Activated T-helper 1 cell treated with anti-CD3 and anti-CD28 coated beads, Interleukin-2, amount 50 U/mL, for 16 hours (primary cell): ENCODE data around the gene DCAF11.

ENCODE experiments used
- DNase-seq, 2 donors: peaks; one replicate each; pipeline ENCODE4 v3.0.0-alpha.2; 2020; ENCODE audit warnings: low read depth in 1 of 2, low spot score in 1 of 2

Gene DCAF11

DNA sequence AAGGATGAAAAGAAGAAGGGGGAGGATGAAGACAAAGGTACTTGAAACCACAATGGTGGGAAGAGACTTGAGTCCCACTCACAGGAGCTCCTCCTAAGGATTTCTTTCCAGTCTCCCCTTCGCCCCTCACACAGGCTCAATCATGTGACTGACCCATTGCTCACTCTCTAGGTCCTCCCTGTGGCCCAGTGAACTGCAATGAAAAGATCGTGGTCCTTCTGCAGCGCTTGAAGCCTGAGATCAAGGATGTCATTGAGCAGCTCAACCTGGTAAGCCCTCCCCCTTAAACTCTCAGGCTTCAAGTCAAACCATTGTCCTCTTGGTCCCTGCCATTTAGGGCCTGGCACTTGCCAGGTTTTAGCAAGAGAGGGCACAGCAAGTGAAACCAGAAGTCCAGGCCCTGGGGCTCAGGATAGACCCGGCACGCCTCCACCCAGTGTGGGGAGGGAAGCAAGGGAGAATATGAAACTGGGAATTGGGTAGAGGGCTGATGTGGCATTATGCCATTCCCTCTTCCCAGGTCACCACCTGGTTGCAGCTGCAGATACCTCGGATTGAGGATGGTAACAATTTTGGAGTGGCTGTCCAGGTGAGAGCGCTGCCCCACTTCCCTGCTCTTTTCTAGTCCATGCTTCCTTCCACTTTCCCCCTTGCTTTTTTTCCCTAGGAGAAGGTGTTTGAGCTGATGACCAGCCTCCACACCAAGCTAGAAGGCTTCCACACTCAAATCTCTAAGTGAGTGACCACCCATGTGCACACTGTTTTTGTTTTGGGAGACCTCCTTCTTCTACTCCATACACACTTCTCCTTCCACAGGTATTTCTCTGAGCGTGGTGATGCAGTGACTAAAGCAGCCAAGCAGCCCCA is 23.2 kb downstream of the DCAF11 start:
- DNase-seq: no peak

DNA sequence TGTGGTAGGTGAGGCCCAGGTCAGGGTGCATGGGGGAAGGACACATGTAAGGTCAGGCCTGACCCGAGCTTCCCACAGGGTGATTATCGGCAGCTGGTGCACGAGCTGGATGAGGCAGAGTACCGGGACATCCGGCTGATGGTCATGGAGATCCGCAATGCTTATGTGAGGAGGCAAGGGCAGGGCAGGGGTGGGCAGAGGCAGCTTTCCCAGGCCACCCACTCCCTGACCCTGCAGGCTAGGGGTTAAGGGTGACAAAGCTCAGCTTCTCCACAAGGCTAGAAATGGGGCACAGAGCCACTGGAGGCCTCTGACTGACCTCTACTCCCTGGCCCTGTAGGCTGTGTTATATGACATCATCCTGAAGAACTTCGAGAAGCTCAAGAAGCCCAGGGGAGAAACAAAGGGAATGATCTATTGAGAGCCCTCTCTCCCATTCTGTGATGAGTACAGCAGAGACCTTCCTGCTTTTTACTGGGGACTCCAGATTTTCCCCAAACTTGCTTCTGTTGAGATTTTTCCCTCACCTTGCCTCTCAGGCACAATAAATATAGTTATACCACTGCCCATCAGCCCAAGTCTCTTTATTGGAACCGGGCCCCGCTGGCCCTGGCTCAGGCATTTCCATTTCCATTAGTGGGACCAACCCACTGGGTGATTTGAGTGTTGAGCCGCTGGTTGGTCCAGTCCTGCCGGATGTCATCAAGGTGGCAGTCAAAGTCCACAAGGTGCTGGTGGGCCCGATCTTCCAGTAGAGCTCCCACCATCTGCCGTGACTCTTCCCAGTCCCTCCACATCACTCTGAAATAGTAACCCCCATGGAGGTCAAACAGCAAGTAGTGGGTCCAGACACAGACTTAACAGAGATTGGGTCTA is 24.1 kb downstream of the DCAF11 start:
- no peak for DNase-seq

DNA sequence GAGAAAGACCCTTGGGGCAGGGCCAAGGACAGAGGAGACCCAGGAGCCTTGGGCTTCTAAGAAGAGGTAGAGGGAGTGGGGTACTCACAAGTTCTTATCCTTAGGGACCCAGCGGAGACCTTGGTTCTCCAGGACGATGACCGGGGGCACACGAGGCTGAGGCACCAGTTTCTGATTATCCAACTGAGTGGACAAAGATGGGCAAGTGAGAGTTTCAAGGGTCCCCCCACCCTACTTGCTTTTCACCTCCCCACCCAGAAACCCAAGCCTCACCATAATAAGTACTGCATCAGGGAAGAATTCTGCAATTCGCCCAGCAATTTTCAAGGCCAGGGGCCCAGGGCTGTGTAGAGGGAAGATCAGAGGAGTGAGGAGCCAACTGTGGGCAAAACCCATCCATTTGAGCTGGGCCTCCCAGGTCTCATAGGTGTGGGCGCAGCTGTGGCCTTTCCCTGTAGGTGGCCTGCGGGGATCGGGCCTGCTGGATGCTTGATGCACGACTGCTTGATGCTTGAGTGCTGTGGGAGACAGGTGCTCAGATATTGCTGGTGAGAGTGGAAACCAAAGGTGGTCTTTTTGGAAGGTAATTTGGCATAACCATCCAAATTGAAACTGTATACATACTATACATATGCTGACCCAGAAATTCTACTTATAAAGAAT is 24.8 kb downstream of the DCAF11 start:
- DNase-seq: no peak

DNA sequence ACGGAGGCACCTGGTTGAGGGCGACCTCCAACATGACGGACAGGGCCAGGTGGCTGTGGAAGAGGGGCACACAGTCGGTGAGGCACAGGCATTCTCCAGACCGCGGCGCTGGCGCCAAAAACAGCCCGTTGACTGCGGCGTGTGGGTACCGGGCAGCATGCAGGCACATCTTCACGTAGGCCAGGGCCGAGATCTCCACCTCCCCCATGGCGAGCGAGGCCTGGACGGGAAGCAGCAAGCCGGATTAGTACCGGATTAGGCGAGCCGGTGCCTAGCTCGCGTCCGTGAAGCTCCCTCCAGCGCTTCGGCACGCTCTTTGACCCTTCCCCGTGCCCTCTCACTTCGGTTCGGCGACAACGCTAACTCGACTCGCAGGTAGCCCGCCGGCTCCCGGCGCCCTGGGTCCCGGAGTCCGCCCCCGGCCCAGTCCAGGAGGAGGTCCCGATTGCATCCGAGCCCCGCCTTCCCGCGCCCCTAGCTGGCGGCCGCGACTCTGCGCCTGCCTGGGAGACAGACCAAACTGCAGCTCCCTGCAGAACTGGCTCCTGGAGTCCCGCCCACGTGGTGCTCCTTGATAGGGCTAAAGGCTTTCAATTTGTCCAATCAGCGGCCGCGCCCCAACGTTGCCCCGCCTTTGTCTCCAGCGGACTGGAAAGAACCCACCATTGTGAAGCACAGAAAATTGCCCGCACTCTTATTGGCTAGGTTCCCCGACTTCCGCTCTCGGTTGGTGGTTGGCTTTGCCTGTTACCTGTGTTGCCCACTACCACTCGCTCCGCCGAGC is 26.7 kb downstream of the DCAF11 start, which contains the start of gene EMC9:
TSS of gene EMC9 (minus strand) at position 495 of the 784 bp plus-strand sequence. CDS start at position 208, 287 bp downstream.
- DNase-seq: peak; percentile 98

DNA sequence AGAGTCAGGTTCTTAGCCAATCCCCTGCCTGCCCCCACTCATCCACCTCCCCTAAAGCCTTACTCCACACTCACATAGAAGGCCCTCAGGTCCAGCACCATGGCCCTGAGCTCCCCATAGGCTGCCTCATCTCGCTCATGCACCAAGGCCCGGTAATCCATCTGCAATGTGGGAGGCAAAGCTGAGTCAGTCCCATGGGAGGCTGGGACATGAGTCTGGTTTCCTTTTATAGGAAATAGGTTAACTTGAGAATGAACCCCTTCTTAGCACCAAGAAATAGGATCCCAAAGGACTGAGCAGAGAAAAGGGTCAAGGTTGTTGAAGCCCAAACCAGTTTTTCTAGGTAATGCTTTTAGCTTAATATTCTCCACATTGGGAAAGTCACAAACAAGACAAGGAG is 28.9 kb downstream of the DCAF11 start:
- DNase-seq: no peak

DNA sequence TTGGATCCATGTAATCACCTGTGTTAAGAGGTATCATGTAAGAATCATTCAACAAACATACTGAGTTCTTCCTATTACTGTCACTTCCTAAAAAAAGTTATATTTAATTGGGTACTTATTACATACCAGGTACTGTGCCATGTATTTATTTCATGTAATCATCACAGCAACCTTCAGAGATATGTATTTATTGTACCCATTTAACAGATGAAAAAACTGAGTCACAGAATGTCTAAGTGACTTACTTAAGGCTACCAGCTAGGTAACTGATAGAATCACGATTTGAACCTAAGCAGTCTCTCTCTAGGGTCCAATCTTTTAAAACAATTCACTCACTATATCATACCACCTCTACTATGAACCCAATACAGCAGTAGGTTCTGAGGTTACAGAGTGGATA is 29.9 kb downstream of the DCAF11 start:
- no peak for DNase-seq

DNA sequence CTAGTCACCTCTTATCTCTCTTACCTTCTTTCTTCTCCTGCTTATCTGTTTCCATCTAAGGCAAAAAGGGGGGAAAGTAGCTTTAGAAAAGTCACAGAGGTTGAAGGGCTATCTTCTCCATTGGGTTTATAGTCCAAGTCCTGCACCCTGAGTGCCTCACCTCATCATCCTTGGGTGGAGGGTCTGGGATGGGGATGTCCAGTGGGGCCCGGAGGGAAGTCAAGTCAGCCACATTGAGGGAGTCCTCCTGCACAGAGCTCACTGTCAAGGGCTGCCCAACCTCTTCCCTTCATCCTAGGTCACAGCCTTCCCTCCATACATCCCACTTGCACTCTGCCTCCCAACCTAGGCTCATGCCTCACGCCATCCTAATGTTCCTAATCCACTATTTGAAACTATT is 30.6 kb downstream of the DCAF11 start:
- DNase-seq: no peak

DNA sequence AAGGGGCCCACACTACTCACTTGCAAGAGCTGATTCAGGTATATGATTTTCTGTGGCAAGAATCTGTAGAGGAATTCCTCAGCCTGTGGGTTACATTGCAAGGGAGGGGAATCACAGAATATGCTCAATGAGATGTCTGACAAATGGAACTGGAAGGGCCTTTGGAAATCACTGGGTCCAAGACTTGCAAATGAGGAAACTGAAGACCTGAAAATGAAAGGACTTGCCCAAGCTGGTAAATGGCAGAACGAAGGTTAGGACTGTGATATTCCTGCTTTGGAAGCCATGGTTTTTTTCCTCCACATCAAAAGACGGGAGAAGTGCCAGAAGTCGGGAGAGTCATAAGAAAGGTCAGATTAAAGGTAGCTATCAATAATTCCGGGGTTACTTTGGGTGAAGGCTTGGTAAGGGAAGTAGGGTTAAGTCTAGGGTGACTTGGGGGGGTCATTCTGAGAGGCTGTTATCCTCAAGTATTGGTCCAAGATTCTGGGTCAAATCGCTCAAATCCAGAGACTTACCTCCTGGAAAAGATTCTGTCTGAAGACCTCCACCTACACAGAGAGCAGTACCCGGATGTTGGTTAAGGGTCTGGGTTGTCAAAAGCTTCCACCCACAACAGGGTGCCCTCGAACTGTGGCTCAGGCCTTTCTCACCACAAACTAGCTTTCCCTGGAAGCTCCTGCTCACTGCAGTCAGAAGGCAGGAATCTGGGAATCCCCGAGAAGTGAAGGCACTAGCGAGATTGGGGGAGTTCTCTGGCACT is 31.3 kb downstream of the DCAF11 start:
- no peak for DNase-seq

DNA sequence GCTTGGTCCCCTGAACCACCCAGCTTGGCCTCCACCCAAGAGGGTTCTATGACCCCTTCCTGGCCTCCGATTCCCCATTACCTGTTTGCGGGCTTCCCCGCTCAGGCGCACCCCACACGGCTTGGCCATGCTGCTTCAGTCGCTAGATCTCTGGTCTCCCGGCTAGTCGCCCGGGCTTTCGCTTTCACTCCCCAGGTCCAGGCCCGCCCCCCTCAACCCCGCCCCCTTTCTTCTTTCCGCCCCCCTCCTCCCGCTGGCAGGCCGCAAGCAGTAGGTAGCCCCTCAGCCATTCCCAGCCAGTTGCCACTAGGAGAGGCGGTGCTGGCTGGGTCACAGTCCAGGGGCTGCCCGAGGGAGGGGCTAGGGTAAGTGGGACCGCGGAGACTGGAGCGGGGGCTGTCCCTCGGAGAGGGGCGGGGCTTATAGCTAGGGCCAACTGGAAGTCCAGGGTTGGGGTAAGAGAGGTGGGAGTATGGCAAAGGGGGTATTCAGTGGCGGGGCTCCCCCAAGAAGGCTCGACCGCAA is 31.9 kb downstream of the DCAF11 start, which contains the start of gene PSME2:
TSS of gene PSME2 (minus strand) at position 158 of the 525 bp plus-strand sequence. CDS start at position 129, 29 bp downstream.
- DNase-seq: peak; percentile 51 to 74

DNA sequence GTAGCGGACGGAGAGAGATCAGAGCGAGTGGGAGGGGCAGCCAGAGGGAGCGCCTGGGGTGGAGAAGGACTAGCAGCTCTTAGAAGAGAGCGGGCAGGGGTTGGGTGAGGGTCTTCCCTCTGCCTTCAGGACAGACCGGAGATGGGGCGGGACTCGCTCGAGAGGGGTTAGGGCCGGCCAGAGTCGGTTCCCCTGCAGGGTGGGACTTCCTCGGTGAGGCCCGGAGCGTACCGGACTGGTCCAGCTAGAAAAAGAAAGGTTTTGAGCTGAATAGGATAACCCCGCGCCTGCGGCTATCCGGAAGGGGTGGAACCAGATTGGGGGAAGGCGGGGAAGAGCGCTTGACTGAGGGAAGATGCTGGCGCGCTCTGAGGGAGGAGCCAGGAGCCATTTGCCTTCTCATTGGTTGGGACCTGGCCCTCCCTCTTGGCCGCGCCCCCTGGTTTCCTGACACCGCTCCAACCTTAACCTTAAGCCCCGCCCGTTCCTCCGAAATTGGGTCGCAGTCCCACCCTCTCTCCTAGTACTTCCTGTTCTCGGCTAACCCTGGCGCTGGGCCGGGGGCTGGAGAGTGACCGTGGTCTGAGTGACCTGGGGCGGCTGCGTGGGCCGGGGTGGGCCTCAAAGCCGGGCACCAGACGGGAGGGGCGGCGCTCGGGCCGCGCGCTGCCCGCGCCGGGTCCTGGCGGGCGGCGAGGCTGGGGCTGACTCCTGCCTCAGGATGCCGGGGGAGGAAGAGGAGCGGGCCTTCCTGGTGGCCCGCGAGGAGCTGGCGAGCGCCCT is 32.6 kb downstream of the DCAF11 start, which contains the start of gene RNF31:
TSS of gene RNF31 (plus strand) at position 521 of the 783 bp plus-strand sequence. CDS start at position 722, 201 bp downstream.
- peak; percentile 94 to 95 for DNase-seq

DNA sequence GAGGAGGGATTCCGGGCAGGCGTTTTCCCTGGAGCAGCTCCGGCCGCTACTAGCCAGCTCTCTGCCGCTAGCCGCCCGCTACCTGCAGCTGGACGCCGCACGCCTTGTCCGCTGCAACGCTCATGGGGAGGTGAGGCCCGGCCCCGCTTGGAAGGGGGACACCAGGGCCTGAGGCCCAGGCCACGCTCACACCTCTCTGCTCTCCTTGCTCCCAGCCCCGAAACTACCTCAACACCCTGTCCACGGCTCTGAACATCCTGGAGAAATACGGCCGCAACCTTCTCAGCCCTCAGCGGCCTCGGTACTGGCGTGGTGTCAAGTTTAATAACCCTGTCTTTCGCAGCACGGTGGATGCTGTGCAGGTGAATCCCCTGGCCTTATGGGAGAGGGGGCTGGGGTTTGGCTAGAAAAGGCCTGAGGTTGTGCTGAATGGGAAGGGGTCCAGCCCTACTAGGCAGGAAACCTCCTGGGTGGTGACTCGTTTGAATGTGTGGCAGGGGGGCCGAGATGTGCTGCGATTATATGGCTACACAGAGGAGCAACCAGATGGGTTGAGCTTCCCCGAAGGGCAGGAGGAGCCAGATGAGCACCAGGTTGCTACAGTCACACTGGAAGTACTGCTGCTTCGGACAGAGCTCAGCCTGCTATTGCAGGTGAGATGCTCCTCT is 33.3 kb downstream of the DCAF11 start:
- no peak for DNase-seq

DNA sequence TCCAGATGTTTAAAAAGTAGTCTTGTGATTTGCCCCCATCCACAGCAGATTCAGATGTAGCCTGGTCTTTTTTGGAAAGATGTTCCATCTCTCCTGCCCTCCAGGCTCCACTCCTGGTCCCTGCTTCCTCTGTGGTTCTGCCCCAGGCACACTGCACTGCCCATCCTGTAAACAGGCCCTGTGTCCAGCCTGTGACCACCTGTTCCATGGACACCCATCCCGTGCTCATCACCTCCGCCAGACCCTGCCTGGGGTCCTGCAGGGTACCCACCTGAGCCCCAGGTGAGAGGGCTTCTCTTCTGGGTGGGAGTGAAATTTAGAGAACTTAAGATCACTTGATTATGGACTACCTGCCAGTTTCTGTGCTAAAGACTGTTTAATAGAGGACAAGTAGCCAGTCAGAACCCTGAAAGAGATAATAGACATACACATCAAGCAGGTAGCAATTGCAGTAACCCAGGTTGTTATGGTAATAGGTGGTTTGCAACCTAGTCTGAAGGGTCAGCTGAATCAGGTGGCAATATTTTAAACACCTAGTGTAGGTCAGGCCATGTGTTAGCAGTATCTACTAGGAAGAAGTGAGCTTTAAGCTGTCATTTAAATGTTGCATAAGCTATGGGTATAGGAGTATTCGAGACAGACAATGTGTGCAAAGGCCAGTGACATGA is 34.9 kb downstream of the DCAF11 start:
- DNase-seq: no peak

DNA sequence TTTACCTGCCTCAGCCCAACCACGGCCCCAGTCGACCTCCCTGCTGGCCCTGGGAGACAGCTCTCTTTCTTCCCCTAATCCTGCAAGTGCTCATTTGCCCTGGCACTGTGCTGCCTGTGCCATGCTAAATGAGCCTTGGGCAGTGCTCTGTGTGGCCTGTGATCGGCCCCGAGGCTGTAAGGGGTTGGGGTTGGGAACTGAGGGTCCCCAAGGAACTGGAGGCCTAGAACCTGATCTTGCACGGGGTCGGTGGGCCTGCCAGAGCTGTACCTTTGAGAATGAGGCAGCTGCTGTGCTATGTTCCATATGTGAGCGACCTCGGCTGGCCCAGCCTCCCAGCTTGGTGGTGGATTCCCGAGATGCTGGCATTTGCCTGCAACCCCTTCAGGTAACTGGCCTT is 35.5 kb downstream of the DCAF11 start:
- no peak for DNase-seq

DNA sequence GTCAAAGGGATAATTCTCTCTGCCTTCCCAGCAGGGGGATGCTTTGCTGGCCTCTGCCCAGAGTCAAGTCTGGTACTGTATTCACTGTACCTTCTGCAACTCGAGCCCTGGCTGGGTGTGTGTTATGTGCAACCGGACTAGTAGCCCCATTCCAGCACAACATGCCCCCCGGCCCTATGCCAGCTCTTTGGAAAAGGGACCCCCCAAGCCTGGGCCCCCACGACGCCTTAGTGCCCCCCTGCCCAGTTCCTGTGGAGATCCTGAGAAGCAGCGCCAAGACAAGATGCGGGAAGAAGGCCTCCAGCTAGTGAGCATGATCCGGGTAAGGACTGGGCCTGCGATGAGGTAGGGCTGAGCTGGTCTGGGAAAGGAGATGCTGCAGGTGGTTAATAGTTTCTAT is 36.0 kb downstream of the DCAF11 start:
- no peak for DNase-seq

DNA sequence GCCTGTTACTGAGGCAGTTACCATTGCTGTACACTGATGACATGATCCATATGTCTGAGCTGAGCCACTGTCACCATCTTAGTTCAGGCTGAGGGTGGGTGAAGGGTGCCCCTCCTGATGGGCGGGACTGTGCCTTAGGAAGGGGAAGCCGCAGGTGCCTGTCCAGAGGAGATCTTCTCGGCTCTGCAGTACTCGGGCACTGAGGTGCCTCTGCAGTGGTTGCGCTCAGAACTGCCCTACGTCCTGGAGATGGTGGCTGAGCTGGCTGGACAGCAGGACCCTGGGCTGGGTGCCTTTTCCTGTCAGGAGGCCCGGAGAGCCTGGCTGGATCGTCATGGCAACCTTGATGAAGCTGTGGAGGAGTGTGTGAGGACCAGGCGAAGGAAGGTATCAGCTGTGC is 36.4 kb downstream of the DCAF11 start:
- DNase-seq: no peak

DNA sequence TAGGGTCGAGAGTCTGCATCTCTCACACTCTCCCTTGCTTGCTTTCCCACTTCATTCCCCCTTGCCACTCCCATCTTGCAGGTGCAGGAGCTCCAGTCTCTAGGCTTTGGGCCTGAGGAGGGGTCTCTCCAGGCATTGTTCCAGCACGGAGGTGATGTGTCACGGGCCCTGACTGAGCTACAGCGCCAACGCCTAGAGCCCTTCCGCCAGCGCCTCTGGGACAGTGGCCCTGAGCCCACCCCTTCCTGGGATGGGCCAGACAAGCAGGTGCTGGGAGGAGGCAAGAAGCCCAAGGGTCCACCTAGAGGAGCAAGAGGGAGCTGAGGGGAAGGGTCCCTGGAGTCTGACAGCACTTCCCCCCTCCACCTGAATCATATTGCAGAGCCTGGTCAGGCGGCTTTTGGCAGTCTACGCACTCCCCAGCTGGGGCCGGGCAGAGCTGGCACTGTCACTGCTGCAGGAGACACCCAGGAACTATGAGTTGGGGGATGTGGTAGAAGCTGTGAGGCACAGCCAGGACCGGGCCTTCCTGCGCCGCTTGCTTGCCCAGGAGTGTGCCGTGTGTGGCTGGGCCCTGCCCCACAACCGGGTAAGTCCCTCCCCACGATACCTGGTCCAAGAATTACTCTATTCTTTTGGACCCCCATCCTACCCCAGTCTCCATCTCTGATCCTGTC is 37.0 kb downstream of the DCAF11 start:
- DNase-seq: no peak

DNA sequence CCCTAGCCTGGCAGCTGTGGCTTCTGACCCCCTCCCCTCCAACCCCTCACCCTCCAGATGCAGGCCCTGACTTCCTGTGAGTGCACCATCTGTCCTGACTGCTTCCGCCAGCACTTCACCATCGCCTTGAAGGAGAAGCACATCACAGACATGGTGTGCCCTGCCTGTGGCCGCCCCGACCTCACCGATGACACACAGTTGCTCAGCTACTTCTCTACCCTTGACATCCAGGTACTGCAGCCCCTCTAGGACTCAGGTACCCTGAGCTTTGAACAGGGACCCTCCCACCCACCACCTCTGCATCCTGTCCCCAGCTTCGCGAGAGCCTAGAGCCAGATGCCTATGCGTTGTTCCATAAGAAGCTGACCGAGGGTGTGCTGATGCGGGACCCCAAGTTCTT is 40.5 kb downstream of the DCAF11 start:
- DNase-seq: no peak
